HG02938 (cell line): ENCODE data around the gene SLC6A13.
"Not testable (repeated sequence)": the region's sequence is repeated elsewhere in the genome, so short reads cannot be mapped to it uniquely, and the experiment has no call there.

Experiments used
- ATAC-seq: cut with Tn5 transposase; IDR thresholded peaks from one replicate; pipeline ENCODE4 v1.9.1; 2021; ENCODE audit warnings: mild to moderate bottlenecking, moderate library complexity; ENCODE audit not compliant: unreplicated experiment

Gene SLC6A13

DNA sequence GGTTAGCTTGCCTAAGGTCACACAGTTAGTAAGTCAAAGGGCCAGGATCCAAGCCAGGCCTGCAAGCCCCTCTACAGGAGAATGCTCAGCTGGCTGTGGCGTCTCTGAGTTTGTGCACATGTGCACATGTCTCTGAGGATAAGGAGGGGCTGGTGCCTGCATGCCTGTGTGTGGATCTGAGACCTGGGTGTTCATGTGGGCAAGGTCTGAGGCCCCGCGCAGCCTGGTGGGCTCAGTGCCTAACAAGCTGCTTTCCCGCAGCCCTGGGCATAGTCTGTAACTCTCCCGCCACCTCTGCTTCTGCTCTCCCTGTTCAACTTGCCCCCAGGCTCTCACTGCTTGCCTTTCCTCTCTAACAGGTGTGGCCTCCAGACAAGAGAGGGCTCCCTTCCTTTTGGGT is 44.4 kb downstream of the SLC6A13 start:
- ATAC-seq = no peak

GRCh38 chr12:217029-217428 is 45.6 kb downstream of the SLC6A13 start:
- ATAC-seq = not testable (repeated sequence)

DNA sequence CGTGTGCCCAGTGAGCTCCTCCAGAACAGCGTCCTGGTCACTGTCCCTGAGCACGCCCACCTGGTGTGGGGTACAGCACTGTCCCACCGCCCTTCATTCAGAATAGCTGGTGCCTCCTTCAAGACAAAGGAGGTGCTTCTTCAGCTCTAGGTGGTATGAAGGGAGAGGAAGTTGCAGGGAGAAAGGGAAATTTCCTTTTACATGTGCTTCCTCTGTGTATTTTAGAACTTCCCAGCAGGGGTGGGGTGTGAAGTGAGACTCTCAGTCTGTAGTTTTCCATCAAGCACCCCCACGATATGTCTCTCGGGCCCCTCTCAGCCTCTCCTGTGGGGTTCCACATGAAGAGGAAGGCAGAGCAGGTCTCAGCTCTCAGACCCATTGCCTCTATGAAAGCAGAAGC is 47.5 kb downstream of the SLC6A13 start:
- no peak for ATAC-seq

GRCh38 chr12:214003-214741 is 48.5 kb downstream of the SLC6A13 start, which contains the start of gene SLC6A12:
TSS of gene SLC6A12 (minus strand) at chr12:214157. CDS start at chr12:209986, 4,171 bp downstream.
- ATAC-seq = no peak

DNA sequence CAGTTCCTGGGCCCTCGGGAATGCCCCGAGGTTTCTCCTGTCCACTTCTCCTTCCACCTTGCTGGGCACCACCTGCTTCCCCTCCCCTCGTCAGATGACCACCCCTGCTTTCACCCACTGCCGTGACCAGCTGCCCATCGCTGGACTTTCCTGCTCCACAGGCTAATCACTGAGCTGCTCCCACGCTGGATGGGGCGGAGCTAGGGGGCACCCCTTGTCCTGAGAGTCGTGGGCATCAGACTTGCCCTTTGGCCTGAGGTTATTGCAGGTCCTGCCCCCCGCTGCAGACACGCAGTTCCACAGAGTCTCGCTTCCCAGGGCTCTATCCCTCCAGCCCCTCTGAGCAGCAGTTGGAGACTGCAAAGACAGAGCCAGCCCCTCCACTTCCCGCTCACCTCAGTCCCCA is 49.1 kb downstream of the SLC6A13 start:
- no peak for ATAC-seq

DNA sequence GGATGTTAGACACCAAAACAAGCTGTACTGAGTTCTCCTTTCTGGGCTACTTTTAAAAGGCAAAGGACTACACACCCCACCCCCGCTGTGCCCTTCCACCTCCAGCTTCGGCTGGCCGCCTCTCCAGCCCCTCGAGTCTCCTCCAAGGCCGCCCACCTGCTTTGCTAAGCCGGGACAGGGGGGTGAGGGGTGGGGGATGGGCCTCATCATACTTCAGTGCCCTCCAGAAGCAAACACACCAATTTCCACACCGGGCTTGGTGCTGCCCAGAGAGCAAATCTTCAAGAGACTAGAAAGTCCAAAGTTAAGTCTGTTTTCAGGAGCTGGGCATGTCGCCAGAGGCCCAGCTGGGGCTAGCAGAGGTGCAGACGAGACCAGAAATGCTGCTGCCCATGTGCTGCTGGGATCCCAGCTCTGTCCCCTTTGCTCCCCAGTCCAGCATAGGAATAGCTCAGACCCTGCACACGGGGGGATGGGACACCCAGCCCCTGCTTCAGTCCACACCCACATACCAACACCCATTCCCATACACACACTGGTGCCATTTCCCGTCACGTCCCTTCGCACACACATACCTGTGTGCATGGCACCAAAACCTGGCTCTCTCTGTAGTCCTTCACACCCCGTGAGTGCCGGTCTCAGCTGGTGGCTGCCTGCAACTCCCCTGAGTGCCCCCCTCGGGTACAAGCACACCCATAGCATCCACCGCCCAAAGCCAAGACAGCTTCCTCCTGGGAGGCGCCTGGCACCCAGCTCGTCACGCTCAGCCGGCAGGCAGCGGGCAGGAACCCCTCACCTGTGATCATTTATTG is 49.7 kb downstream of the SLC6A13 start:
- no peak for ATAC-seq

DNA sequence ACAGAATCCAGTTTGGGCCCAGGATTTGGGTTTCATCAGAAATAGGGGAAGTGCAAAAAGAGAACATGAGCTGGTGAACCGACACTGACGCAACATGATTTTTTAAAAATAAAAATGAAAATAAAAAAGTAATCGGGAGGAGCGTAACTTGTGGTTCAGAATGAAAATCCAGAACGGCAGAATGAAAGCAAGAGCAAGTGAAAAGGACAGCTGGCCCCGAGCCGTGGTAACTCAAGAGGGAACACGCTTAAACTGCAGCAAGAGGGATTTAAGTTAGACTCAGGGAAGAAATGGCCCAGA is 50.3 kb downstream of the SLC6A13 start:
- no peak for ATAC-seq

GRCh38 chr12:211639-212414 is 50.8 kb downstream of the SLC6A13 start:
- no peak for ATAC-seq

DNA sequence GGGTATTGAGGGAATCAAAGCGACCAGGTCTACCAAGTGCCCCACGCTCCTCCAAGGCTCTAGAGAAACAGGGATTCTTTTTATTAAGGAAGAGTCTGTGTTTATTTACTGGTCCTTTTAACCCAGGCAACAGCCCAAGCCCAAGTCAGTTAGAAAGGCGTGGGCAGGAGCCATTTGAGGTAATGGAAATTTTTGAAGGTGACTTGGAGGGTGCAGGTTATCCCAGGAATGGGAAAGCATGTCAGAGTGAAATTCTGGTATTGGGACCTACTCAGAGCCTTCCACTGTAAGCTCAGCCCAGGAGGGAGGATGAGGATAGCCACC is 51.5 kb downstream of the SLC6A13 start:
- no peak for ATAC-seq

DNA sequence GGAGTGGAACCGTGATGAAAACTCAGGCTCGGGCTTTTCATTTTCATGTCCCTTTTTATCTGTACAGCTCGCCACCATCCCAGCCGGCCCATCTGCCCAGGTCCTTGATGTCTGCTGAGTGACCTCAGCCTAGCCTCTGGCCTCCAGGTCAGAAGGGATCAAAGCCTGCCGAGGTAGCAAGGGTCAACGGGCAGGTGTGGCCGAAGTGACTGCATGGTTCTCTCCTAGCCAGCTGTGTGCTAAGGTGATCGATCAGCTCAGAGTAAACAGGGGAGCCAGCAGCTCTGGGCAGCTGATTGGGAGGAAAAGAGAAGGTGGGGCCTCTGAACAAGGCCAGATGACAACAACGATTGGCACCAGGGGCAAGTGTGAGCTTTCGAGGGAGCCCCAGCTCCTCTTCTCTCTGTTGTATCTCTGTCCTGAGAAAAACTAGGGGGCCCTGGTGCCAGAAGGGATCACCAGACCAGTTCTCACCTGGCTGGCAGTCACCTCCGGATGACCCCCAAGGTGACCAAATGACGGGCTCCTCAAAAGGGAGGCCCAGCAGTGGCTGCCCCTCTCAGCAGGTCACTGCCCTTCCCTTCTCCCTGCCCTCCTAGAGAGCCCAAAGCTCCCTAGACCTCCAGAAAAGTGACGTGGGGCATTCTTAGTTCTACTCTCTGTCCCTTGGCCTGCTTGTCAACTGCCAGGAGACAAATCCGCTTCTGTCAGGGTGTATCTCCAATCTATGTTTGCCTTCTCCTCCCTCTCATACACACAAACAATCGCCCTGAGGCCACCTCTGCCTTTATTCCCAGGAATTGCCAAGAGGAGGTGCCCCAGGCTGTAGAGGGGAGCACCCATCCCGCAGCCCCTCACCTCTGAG is 52.1 kb downstream of the SLC6A13 start:
- no peak for ATAC-seq

DNA sequence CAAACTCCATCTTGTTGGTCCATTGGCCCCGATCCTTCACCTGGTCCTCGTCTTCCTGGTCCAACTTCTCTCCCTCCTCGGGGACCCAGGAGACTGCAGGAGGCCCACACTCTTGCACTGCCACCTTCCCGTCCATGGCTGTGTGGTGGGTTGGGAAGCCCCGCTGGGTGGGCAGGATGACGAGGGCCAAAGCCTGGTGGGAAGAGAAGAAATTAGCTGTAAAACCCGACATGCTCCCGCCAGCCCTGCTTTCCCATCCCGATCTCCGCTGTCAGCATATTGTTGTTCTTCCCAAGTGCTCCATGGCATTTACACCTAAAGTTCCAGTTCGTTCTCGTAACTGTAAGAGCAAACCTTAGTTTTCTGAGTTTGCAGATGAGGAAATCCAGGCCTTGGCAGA is 52.8 kb downstream of the SLC6A13 start:
- ATAC-seq = no peak

DNA sequence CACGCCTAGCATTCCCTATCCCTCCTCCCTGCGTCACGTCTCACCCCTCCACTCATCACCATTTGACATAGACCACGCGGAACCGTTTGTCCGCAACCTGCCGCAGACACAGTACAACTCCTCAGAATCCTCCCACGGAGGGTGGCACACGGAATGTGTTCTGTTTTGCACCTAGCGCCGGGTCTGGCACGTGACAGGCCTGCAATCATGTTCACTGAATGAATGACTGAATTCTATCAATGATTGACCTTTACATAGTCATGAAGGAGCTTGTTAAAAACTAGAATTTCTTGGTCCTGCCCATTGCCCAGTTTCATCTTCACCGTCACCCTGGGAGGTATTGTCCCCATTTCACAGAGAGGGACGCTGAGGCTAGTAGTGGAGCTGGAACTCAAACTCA is 53.4 kb downstream of the SLC6A13 start:
- no peak for ATAC-seq

DNA sequence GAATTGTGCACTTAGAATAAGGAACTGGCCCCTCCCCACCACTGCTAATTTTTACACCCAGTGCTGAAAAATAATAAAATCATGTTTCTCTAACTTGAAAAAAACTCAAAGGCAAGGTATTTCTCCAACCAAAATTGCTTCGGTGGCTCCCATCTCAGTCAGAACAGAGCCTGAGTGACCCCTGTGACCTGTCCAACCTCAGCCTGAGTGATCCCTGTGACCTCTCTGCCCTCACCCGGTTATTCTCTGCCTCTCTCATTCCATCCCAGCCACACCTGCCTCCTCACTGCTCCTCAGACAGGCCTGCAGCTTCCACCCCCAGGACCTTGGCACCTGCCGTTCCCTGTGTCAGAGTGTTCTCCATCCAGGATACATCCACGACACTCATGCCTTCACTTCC is 53.8 kb downstream of the SLC6A13 start:
- ATAC-seq = no peak

- ATAC-seq = no peak
Observed at GRCh38 chr12:207804-208203, 54.8 kb downstream of the SLC6A13 start.

DNA sequence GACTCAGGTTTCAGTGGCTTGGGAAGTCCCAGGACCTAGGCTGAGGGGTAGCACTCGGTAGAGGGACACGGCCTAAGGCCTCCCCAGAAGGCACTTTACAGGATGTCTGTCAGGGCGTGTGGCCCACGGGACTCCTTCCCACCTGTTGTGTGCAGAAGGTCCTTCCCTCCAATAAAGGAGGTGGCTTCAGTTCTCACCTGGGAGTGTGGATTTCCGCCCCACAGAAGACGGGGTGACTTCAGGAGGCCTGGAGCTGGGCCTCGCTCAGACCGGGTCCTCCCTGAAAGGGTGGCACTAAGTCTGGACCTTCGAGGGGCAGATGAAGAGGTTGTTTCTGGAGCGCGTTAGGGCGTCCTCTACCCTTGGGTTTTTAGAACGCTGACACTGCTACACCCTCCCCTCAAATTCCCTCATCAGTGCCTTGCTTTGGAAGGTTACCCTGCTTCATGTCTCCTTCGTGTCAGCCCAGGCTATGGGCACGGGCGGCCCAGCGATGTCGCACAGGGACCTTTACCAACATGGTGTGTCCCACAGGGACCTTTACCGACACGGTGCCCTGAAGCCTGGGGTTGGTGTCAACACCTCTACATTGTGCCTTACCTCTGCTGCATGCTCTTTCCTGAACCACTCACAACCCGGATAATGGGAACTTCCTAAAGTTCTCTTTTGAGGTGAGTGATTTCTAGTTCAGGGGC is 55.7 kb downstream of the SLC6A13 start:
- ATAC-seq = no peak

- ATAC-seq = no peak
Observed at GRCh38 chr12:205026-205425, 57.6 kb downstream of the SLC6A13 start.

DNA sequence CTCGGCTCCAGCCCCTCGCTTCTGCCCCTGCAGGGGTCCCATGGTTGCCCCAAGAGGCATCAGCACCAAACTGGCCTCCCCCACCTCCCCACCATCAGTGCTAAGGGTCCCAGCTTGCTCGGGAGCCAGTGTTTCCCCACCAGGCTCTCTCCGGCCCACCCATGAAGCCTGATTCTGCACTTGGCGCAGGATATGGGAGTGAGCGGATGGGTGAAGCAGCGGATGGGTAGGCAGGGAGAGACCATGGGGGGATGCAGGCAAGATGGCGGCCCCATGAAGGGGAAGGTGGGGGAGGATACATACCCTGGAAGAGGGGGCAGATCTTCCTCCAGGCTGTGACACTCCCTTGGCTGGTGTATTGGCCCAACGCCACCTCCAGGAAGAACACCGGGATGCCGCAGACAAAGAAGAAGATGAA is 58.4 kb downstream of the SLC6A13 start:
- ATAC-seq = no peak

DNA sequence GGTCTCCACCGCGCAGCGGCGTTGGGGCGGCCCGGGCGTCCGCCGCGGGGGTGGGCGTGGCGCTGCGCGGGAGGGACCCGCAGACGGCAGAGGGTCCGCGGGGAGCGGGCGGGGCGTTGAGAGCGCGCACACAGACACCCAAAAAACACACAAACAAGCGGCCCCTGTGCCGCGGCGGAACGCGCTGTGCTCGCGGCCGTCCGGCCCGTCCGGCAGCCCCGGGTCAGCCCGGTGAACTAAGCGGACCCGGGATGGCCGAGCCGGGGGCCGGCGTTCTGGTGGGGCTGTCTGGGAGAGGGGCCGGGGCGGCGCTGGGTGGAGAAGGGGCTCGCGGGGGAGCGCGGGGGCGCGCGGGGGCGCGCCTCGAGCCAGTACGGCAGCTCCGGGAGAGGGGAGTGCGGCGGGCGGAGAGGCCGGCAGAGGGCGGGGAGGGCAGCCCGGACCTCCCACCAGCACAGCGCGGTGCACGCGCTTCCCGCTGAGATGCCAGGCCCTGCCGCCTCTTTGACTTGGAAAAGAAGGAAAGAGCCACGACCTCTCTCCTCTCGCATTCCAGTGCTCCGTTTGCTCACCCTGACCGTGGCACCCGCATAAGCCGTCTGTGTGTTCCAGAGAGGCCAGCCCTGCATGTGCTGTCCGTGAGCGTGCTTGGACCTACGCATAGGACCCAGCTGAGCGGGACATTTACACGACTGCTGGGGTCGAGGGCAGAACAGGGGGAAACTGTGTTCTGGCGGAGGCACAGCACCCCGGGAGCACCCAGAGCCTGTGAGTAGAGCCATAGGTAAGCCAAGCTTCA is 59.0 kb downstream of the SLC6A13 start:
- ATAC-seq = no peak

GRCh38 chr12:203074-203461 is 59.6 kb downstream of the SLC6A13 start:
- ATAC-seq = no peak
